ENCODE measurements around the gene JARID2.

JARID2 gene

DNA sequence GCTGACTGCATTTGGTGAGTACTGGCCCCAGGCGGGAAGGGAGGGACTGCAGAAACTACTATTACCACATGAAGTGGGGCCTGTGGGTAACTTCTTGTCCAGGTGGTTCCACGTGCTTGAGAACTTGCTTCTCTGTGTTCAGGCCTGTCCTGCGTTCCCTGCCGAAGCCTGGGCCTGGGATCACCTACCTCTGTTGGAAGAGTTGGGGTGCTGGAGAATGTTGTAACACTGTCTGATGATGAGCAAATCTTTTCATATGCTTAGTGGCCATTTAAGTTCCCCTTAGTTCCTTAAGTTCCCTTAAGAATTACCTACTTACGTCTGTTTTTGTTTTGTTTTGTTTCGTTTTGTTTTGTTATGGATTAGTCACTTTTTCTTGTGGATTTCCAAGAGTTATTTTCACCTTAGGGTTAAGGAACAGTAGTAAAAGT is 262.6 kb downstream of the JARID2 start:
- TF ChIP-seq FOXP2 (optimal IDR thresholded peaks at IDR 0.05; ENCODE audit: borderline replicate concordance, extremely low read depth, extremely low read length, insufficient read depth) (no peak), TAF1 (IDR thresholded peaks at IDR 0.05; ENCODE audit: borderline replicate concordance, insufficient read depth, low read length) (no peak), SIN3A (IDR thresholded peaks at IDR 0.05; ENCODE audit: borderline replicate concordance, insufficient read depth, low read length) (no peak), POLR2AphosphoS5 (IDR thresholded peaks at IDR 0.05; ENCODE audit: low read depth, low read length) (no peak)
- TF ChIP-seq, protein P1, sequence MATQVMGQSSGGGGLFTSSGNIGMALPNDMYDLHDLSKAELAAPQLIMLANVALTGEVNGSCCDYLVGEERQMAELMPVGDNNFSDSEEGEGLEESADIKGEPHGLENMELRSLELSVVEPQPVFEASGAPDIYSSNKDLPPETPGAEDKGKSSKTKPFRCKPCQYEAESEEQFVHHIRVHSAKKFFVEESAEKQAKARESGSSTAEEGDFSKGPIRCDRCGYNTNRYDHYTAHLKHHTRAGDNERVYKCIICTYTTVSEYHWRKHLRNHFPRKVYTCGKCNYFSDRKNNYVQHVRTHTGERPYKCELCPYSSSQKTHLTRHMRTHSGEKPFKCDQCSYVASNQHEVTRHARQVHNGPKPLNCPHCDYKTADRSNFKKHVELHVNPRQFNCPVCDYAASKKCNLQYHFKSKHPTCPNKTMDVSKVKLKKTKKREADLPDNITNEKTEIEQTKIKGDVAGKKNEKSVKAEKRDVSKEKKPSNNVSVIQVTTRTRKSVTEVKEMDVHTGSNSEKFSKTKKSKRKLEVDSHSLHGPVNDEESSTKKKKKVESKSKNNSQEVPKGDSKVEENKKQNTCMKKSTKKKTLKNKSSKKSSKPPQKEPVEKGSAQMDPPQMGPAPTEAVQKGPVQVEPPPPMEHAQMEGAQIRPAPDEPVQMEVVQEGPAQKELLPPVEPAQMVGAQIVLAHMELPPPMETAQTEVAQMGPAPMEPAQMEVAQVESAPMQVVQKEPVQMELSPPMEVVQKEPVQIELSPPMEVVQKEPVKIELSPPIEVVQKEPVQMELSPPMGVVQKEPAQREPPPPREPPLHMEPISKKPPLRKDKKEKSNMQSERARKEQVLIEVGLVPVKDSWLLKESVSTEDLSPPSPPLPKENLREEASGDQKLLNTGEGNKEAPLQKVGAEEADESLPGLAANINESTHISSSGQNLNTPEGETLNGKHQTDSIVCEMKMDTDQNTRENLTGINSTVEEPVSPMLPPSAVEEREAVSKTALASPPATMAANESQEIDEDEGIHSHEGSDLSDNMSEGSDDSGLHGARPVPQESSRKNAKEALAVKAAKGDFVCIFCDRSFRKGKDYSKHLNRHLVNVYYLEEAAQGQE (IDR thresholded peaks at IDR 0.05; ENCODE audit: insufficient read depth in 1 of 2, low read depth in 2 of 2, low read length in 2 of 2): no peak

DNA sequence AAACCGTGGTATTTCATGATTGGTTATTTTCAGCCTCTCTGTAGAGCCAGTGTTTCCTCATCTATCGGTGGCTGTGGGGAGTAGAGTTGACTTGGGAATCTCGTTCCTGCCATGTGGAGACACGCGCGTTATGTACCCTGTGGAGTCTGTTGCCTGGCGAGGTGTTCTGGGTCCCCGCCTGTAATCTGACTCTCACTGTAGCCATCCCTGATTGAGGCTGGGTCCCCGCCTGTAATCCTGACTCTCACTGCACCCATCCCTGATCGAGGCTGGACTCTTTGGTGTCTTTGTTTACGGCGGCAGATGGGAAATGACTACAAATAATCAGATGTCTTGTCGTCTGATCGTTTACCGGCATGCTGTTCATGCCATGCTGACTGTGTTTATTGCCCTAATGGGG is 263.1 kb downstream of the JARID2 start:
- TF ChIP-seq FOXP2 (optimal IDR thresholded peaks at IDR 0.05; ENCODE audit: borderline replicate concordance, extremely low read depth, extremely low read length, insufficient read depth): no peak
- TF ChIP-seq SIN3A (IDR thresholded peaks at IDR 0.05; ENCODE audit: borderline replicate concordance, insufficient read depth, low read length): no peak
- TF ChIP-seq, protein P1 (IDR thresholded peaks at IDR 0.05; ENCODE audit: insufficient read depth in 1 of 2, low read depth in 2 of 2, low read length in 2 of 2): no peak
- TF ChIP-seq POLR2AphosphoS5 (IDR thresholded peaks at IDR 0.05; ENCODE audit: low read depth, low read length): no peak
- no peak for TF ChIP-seq TAF1 (IDR thresholded peaks at IDR 0.05; ENCODE audit: borderline replicate concordance, insufficient read depth, low read length)

DNA sequence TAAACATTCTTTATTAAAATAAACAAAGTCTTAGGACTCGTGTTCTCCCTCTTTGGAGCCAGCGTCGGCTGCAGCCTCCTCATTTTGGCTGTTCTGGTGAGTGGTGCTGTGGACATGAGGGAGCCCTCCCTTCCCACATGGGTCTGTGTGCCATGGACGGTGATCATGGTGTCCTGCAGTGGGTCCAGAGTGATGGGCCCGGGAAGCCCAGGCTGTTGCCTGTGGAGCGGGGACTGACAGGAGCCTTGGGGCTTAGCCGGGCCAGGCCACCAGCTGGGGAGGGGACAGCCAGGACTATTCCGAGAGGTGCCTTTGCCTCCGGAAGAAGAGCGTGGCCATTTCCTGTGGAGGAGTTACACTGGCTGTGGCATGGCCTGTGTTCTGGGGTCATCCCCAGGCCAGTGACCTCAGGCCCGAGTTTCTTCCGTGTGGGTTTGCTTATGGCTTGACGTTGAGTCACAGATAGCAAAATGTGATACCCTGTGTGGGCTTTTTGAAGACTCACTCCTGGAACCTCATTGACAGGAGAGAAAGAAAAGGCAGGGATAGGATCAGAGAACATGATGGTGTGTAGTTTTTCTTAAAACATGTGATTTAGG is 263.6 kb downstream of the JARID2 start:
- TF ChIP-seq FOXP2 (optimal IDR thresholded peaks at IDR 0.05; ENCODE audit: borderline replicate concordance, extremely low read depth, extremely low read length, insufficient read depth) (peak; percentile 25), SIN3A (IDR thresholded peaks at IDR 0.05; ENCODE audit: borderline replicate concordance, insufficient read depth, low read length) (no peak)

DNA sequence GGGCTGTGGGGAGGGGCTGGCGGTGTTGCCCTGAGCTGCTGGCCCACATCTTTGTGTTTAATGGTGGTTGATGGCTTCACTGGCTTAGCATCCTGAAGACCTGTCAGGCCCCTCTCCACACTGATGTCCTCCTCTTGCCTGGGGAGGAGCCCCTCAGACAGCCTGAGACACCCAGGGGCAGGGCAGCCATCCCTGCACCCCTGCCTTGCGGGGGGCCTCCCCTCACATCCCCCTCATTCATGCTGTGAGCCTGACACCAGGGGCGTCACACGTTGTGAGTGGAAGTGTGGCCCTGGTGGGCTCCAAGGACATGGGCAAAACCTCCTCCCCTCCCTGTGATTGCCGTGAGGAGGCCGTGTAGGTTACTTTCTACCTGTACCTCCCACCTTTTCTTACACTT is 264.3 kb downstream of the JARID2 start:
- no peak for TF ChIP-seq POLR2AphosphoS5 (IDR thresholded peaks at IDR 0.05; ENCODE audit: low read depth, low read length)

DNA sequence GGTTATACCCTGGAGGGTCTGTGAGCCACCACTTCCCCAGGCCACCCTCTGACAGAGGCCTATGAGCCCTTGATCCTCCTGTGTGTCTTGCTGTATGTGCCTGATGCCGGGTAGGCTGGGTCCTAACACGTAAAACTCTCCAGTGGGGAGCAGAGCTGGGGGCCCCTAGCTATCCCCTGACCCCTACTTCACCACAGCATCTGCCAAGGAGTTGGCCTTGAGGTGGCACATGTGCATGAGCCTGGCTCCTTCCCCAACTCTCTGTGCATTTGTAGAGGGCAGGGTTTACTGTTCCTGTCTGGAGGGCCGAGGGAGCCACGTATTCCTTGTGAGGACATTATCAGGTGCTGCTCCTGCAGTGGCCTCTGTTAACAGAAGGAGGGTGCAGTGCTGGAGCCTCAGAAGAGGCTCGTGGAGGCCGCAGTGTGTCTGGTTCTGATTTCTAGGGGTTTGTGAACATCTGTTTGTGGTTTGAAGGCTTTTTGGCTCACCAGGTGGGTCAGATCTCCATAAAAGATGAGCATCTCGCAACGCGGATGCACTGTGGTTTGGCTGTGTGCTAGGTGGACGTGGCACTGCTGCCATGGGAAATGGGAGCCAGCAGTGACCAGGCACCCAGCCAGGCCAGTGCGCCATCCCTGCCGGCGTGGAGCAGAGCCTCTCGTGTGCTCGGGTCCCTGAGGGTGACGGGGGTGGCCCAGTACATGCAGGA is 264.8 kb downstream of the JARID2 start:
- TF ChIP-seq POLR2AphosphoS5 (IDR thresholded peaks at IDR 0.05; ENCODE audit: low read depth, low read length): no peak
- TF ChIP-seq, protein P1 (IDR thresholded peaks at IDR 0.05; ENCODE audit: insufficient read depth in 1 of 2, low read depth in 2 of 2, low read length in 2 of 2): no peak

DNA sequence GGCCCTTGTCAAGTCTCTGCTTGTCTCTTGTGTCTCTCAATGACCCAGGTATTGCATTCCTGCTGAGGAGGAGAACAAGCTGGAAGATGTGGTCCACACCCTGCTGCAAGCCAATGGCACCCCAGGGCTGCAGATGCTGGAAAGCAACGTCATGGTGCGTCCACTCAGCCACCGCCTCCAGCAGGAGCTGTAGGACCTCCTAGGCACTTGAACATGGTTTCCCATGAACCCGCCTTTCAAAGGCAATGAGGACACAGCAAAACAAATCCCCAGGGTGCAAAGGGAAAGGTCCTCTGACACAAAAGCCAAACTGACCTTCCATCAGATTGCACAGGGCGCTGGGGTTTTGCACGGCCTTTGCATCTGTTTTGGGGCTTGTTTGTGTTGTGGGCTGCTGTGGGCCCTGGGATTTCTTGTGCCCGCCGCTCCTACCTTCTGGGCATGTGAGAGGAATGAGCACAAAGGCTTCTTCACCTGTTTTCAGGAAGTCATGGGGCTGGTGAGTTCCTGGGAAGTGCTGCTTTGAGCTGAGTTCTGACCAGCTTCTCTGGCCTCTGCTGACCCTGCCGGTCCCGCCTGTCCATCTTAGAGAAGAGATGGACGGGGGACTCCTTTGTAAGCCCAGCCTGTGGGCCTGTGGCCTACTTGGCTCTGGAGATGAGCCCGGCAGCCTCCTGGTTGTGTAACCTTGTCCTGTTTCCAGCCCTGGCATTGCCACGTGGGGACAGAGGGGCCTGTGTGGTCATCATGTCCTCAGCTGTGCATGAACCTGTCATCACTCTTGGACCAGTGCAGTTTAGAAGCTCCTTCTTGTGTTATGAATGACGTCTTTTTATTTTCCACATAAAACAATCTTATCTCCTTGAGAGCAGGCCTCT is 265.6 kb downstream of the JARID2 start:
- TF ChIP-seq SIN3A (IDR thresholded peaks at IDR 0.05; ENCODE audit: borderline replicate concordance, insufficient read depth, low read length) (no peak), TAF1 (IDR thresholded peaks at IDR 0.05; ENCODE audit: borderline replicate concordance, insufficient read depth, low read length) (no peak), FOXP2 (optimal IDR thresholded peaks at IDR 0.05; ENCODE audit: borderline replicate concordance, extremely low read depth, extremely low read length, insufficient read depth) (no peak), POLR2AphosphoS5 (IDR thresholded peaks at IDR 0.05; ENCODE audit: low read depth, low read length) (no peak)
- TF ChIP-seq, protein P1 (IDR thresholded peaks at IDR 0.05; ENCODE audit: insufficient read depth in 1 of 2, low read depth in 2 of 2, low read length in 2 of 2): no peak
